ENCODE measurements around the gene SNUPN.
"Not testable (repeated sequence)": the region's sequence is repeated elsewhere in the genome, so short reads cannot be mapped to it uniquely, and the experiment has no call there.

SNUPN gene

GRCh38 chr15:75637245-75638009, 11.9 kb upstream of the SNUPN start:
- no peak for DNase-seq (ENCODE audit: low read depth in 2 of 2)

GRCh38 chr15:75636026-75636425, 10.5 kb upstream of the SNUPN start:
- DNase-seq (ENCODE audit: low read depth in 2 of 2), result no peak

DNA sequence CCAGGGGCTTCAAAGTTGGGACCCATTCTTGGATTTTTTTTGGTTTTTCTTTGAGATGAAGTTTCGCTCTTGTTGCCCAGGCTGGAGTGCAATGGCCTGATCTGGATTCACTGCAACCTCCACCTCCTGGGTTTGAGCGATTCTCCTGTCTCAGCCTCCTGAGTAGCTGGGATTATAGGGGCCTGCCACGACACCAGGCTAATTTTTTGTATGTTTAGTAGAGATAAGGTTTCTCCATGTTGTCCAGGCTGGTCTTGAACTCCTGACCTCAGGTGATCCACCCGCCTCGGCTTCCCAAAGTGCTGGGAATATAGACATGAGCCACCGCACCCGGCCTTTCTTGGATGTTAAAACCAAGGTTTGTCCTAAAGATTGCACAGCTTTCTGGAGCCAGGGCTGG, 8.4 kb upstream of the SNUPN start:
- DNase-seq (ENCODE audit: low read depth in 2 of 2), result not testable (repeated sequence)

DNA sequence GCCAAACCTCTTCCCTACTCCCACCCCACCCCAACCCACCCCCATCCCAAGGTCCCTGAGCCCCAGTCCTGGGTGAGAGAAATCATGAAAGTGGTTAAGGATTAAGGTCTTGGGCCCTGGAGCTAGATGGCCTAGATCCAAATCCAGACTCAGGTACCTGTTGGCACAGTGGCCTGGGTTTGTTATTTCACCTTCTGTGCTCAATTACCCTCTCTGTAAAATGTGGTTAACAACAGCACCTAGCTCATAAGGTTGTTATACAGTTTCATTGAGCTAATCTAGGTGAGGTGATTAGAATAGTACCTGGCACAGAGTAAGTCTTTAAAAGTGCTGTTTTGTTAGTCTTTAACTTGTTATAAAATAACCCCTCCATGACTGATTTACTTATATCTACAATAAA, 6.4 kb upstream of the SNUPN start:
- no peak for DNase-seq (ENCODE audit: low read depth in 2 of 2)

DNA sequence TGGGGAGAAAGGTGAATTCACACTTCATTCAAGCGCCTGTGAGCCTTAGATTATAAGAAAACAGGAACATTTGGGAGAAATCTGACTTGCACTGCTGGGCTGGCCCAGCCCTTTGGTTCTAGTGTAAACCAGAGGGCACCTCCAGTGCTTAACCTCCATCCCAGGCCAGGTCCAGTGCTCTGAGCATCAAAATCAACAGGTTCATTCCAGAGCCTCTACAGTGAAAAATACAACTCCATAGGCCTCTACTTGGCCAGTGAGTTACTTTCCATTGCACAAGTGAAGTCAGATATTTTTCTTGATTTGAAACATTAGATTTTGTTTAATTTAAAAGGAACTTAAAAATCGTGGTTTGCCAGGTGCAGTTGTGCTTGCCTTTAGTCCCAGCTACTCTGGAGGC, 3.0 kb downstream of the SNUPN start:
- DNase-seq (ENCODE audit: low read depth in 2 of 2), result no peak

- no peak for DNase-seq (ENCODE audit: low read depth in 2 of 2)
Measured at GRCh38 chr15:75620841-75621391, 4.6 kb downstream of the SNUPN start.

GRCh38 chr15:75620058-75620820, 5.3 kb downstream of the SNUPN start:
- no peak for DNase-seq (ENCODE audit: low read depth in 2 of 2)

- no peak for DNase-seq (ENCODE audit: low read depth in 2 of 2)
Measured at GRCh38 chr15:75616766-75617165, 8.8 kb downstream of the SNUPN start.

DNA sequence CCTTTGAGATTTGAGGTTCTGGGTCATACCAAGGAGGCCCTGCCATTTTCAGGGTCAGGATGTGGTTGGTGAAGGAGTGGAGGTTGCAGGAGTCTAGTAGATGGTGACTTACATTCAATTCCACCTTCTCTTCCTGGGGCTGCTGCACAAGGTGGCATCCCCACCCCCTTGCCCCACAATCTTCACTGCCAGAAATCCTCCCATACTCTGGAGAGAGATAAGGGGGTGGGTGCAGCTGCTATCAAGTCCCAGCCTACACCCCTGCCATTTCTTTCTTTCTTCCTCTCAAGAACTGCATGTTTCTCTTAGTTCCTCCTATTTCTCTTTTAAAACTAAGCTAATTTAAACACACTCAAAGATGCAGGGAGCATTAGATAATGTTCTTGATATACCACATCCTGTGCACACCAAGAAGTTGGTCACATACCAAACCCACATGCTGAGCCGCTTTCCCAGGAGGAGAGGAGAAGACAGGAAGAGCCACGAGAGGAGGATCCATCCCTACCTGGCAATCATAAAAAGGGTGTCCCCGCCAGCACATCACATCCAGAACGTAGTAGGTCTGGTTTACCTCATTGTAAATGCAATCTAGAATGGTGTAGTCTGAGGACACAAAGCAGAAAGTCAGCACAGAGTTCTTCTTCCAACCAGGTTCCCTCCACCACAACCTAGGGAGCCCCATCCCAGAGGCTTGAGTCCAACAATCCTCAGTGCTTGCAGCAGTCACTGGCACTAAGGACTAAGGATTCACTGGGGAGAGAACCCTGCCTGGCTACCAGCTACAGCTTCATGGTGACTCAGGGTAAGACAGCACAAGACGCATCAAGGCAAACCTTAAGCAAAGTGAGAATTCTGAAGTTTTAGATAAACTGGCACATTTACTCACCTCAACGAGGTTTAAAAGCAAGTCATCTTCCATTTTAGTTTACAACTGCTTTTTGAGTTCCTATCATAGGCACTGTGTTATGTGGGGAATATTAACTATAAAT, 18.5 kb downstream of the SNUPN start:
- no peak for DNase-seq (ENCODE audit: low read depth in 2 of 2)

DNA sequence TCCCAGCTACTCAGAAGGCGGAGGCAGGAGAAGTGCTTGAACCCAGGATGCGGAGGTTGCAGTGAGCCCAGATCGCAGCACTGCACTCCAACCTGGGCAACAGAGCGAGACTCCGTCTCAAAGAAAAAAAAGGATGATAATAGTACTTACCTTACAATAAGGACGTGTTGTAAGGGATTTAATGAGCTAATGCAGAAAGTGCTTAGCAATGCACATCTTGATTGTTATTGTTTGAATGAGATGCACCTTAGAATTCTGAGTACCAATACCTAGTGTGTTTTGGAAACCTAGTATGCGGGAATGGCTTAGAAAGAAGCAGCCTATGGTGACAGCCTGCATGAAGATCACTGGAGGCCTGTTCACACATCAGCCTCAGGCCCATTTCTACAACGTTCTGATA, 19.5 kb downstream of the SNUPN start:
- no peak for DNase-seq (ENCODE audit: low read depth in 2 of 2)

- no peak for DNase-seq (ENCODE audit: low read depth in 2 of 2)
Measured at GRCh38 chr15:75599401-75599800, 26.1 kb downstream of the SNUPN start.

DNA sequence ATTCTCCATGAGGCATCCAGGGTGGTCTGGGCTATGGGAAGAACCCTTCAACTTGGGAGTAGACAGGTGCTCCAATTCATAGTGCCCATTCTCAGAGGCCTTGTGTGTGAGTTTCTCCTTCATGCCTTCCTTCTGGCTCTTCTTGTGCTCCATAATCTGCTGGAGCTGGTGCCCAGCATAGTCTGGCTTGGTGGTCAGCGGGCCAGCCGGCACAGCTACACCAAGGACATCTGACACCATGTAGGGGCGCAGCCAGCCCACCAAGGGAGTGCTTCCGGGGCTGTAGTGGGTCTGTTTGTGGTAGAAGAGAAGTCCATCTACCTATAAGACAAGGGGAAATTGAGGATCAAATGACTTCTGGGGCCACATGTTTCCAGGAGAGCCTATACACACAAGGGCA, 27.2 kb downstream of the SNUPN start:
- DNase-seq (ENCODE audit: low read depth in 2 of 2), result no peak

DNA sequence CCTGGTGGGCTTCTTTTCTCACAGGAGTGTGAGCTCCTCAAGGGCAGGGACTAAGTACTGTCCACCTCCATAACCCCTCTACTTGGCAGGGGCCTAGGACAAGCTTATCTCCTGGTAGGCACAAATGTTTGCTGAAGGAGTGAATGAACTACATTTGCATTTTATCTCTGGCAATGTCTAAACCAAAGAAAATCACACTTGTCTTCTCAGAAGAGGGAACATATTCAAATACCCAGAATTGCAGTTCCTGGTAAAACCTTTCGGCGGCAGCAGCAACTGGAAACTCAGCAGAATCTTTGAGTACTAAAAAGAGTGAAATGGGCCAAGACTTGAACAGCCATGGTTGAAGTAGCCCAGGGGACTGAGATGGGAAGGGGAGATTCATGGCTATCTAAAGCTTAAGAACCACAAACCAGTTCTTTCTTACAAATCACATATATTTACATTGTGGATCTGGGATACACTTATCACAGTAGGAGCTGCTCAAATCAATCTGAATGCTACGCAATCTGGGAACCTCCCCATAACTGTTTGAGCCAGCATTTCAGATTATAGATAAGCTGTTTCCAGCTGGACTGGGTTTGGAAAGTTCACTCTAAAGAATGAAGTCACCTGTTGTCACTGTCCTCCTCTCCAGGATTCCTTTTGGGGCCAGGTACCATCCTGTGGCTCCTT, 27.7 kb downstream of the SNUPN start:
- no peak for DNase-seq (ENCODE audit: low read depth in 2 of 2)

DNA sequence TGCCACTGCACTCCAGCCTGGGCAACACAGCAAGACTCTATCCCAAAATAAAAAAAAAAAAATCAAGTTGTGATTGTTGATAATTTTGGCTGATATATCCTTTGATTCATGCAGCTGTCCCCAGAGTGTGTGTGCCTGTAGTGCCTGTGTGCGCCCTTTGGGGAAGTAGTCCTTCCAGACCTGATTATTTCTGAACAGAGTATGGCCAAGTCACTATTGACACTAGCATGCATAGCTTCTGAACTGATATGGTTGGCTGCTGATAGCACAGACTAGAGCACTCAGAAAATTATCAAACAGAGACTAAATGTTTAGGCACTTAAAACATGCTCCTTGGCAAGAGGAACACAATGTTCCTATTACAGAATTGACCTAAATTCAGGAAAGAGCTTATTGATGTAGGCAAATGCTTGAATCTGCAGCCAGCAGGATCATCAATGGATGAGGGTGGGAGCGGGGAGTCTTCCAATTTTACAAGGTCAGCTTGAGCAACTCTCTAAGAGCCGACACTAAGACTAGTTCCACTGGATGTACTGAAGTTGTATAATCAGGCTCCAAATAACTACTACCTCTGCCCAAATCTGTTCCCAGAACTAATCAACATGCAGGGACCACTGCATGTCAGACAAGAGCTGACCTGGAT, 28.7 kb downstream of the SNUPN start:
- no peak for DNase-seq (ENCODE audit: low read depth in 2 of 2)

DNA sequence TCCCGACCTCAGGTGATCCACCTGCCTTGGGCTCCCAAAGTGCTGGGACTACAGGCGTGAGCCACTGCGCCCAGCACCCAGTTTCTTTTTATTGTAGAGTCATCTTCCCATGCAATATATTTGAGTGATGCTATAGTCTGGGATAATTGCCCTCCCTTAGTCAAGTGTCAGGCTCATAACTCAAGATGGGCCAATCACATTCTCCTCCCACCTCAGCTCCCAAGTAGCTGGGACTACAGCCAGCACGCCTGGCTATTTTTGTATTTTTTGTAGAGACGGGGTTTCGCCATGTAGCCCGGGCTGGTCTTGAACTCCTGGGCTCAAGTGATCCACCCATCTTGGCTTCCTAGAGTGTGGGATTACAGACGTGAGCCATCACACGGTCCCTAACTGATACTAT, 31.2 kb downstream of the SNUPN start:
- no peak for DNase-seq (ENCODE audit: low read depth in 2 of 2)

- DNase-seq (ENCODE audit: low read depth in 2 of 2), result no peak
Measured at GRCh38 chr15:75591655-75592364, 33.7 kb downstream of the SNUPN start.

DNA sequence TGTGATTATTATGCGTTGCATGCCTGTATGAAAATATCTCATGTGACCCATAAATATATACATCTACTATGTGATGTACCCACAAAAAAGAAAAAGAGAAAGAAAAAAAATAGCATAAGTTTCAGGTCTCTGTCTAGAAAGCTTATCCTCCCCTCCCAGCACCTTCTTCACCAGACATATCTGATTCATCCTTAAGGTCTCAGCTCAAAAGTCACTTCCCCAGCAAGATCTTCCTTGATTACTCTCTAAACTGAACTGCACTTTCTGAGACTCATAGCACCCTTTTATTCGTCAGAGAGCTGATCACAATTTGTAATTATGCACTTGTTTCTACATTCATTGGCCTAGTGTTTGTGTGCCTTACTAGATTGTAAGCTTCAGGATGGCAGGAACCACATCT, 35.3 kb downstream of the SNUPN start:
- DNase-seq (ENCODE audit: low read depth in 2 of 2), result no peak

- no peak for DNase-seq (ENCODE audit: low read depth in 2 of 2)
Measured at GRCh38 chr15:75589071-75589470, 36.5 kb downstream of the SNUPN start.

DNA sequence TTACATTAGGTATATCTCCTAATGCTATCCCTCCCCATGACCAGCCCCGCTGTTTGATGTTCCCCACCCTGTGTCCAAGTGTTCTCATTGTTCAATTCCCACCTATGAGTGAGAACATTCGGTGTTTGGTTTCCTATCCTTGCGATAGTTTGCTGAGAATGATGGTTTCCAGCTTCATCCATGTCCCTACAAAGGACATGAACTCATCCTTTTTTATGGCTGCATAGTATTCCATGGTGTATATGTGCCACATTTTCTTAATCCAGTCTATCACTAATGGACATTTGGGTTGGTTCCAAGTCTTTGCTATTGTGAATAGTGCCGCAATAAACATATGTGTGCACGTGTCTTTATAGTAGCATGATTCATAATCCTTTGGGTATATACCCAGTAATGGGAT, 39.1 kb downstream of the SNUPN start:
- DNase-seq (ENCODE audit: low read depth in 2 of 2), result not testable (repeated sequence)

- DNase-seq (ENCODE audit: low read depth in 2 of 2), result no peak
Measured at GRCh38 chr15:75584121-75584520, 41.4 kb downstream of the SNUPN start.

All from stimulated activated CD8-positive, alpha-beta memory T cell treated with anti-CD3 and anti-CD28 coated beads, Interleukin-2, amount 100 ng/mL, for 48 hours (primary cell).